ENCODE data around the gene LYRM4. TPM values are rescaled to one million over a fixed set of nuclear protein-coding genes. Genes with fewer than 3 reads are reported as not detected.

LYRM4 gene
- total RNA-seq, 6 experiments from 2014 or later, result 26.8 to 36.3 (median 30.2) TPM

DNA sequence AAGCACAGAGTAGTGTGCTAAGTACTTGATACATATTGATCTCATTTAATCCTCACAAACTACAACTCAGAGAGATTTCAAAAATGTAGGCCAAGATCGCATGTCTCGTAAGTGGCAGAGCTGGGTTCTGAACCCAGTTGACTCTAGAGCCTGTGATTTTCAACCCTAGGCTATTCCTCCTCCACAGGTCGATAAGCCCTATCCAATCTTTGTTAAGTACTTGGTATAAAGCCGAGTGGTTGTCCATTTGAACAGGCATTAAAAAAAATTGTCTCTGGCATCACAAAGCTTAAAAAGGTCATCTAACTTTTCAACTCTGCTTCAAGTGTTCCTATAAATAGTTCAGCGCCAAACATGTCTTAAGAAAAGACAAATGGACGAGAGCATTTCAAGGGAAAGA, 37.4 kb downstream of the LYRM4 start:
- TF ChIP-seq, protein P1, sequence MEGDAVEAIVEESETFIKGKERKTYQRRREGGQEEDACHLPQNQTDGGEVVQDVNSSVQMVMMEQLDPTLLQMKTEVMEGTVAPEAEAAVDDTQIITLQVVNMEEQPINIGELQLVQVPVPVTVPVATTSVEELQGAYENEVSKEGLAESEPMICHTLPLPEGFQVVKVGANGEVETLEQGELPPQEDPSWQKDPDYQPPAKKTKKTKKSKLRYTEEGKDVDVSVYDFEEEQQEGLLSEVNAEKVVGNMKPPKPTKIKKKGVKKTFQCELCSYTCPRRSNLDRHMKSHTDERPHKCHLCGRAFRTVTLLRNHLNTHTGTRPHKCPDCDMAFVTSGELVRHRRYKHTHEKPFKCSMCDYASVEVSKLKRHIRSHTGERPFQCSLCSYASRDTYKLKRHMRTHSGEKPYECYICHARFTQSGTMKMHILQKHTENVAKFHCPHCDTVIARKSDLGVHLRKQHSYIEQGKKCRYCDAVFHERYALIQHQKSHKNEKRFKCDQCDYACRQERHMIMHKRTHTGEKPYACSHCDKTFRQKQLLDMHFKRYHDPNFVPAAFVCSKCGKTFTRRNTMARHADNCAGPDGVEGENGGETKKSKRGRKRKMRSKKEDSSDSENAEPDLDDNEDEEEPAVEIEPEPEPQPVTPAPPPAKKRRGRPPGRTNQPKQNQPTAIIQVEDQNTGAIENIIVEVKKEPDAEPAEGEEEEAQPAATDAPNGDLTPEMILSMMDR (IDR thresholded peaks at IDR 0.05), result no peak
- H3K9me3 Mint-ChIP-seq, result no peaks in the 10 kb centered on the region
- H3K36me3 Mint-ChIP-seq (ENCODE audit: low read depth), result no peaks in the 10 kb centered on the region
- peaks cover 13% of the 10 kb centered on the region for H3K4me1 Mint-ChIP-seq (ENCODE audit: low read depth)
- H3K27me3 Mint-ChIP-seq (ENCODE audit: insufficient read depth), result no peaks in the 10 kb centered on the region
- no peak for DNase-seq
- no peak overlapping the region for H3K27ac Mint-ChIP-seq
- no peak overlapping the region for H3K4me3 Mint-ChIP-seq

DNA sequence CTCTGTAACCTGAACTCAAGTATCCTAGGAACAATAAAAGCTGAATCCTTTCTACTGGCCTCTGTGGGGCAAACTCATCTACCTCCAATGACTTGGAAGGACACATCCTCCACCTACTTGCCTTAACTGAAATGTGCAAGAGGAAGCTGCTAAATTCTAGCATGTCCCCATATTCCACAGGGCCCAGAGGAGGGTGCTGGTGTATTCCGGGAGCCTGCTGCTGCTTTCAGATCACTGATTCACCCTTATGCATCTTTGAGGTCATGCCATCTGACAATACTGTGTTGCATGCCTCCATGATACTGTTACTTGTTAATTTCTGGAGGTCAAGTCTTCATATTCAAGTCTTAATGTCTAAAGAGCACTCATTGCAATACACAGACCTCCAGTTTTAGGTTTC, 40.3 kb downstream of the LYRM4 start:
- Mint-ChIP-seq H3K36me3 (ENCODE audit: low read depth) (no peaks in the 10 kb centered on the region), H3K9me3 (no peaks in the 10 kb centered on the region), H3K4me1 (ENCODE audit: low read depth) (peaks cover 16% of the 10 kb centered on the region), H3K4me3 (no peak overlapping the region), H3K27me3 (ENCODE audit: insufficient read depth) (no peaks in the 10 kb centered on the region), H3K27ac (no peak overlapping the region)
- TF ChIP-seq, protein P1 (IDR thresholded peaks at IDR 0.05), result no peak
- no peak for DNase-seq

DNA sequence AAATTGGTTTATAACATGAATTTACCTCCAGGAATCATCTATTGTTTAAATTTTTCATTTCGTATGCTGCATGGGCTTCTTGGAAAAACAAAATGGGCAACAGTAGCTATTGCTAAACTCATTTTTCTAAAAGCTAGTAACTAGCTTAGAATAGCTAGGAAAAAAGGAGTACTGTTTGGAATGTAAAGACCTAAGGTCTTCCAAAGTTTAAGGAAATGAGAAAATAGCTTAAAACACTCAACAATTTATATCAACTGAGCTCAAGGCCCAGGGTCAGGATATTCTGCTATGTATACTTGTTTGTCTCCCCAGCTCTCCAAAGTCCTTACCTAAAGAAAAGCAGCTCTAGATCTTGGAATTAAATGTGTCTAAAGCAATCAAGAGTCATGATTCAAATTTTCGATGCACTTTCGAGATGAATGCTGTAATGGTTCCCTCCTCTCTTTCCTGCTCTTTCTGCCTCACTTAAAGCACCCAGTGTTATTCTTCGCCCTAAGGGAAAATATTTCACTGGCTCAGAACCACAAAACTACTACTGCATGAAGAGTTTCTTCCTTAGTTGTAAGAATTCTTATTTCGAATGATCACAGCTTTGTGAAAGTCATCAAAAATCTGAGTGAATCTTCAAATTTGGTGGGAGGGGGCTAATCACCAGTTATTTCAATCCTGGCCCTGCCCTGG, 41.6 kb downstream of the LYRM4 start:
- H3K27ac Mint-ChIP-seq, result no peak overlapping the region

DNA sequence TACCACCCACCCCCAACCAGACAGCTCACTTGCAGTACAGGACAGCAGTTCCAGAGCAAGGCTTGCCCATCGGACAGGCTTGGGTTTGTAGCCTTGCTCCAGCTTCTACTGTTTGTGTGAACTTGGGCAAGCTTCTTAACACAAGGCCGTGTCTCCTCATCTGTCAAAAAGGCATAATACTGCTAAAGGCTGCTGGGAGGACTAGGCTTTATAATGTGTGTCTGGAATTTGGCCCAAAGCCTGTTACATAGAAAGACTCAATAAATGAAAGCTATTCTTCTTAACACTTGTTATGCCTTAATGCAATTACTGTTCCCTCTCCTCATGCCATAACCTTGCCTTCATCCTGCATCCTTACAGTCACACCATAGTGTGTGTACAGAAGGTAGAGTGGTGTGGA, 43.4 kb downstream of the LYRM4 start:
- no peak overlapping the region for H3K27ac Mint-ChIP-seq

More for the DNA sequence above, 41.6 kb downstream of the LYRM4 start:
- Mint-ChIP-seq H3K36me3 (ENCODE audit: low read depth) (no peaks in the 10 kb centered on the region), H3K27me3 (ENCODE audit: insufficient read depth) (no peaks in the 10 kb centered on the region), H3K4me1 (ENCODE audit: low read depth) (peaks cover 29% of the 10 kb centered on the region), H3K9me3 (no peaks in the 10 kb centered on the region), H3K4me3 (no peak overlapping the region)
- TF ChIP-seq, protein P1 (IDR thresholded peaks at IDR 0.05), result no peak
- DNase-seq, result peak; percentile 27

DNA sequence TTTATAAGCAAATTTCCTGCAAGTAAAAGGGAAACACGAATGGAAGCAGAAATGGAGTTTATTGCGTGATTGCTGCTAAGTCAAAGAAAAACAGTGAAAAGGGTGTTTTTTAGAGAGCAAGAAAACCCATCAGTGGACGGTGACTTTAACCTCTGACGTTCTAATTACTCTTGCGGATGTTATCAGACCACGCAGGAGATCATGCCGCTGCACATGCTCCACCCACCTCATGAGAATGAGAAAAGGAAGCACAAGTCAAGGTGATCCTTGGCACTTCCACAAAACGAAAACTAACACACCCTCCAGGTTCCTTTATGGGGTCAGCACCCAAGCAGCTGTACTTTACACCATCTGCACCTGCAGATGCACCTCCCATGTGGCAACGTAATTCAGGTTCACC, 45.0 kb downstream of the LYRM4 start:
- H3K4me3 Mint-ChIP-seq, result no peak overlapping the region
- no peak overlapping the region for H3K27ac Mint-ChIP-seq
- DNase-seq, result no peak
- H3K36me3 Mint-ChIP-seq (ENCODE audit: low read depth), result no peaks in the 10 kb centered on the region
- no peaks in the 10 kb centered on the region for H3K9me3 Mint-ChIP-seq
- no peaks in the 10 kb centered on the region for H3K27me3 Mint-ChIP-seq (ENCODE audit: insufficient read depth)
- H3K4me1 Mint-ChIP-seq (ENCODE audit: low read depth), result peaks cover 47% of the 10 kb centered on the region
- TF ChIP-seq, protein P1 (IDR thresholded peaks at IDR 0.05), result no peak

More for the DNA sequence above, 43.4 kb downstream of the LYRM4 start:
- H3K27me3 Mint-ChIP-seq (ENCODE audit: insufficient read depth), result no peaks in the 10 kb centered on the region
- no peak for DNase-seq
- H3K4me1 Mint-ChIP-seq (ENCODE audit: low read depth), result peaks cover 47% of the 10 kb centered on the region
- H3K36me3 Mint-ChIP-seq (ENCODE audit: low read depth), result no peaks in the 10 kb centered on the region
- no peaks in the 10 kb centered on the region for H3K9me3 Mint-ChIP-seq
- TF ChIP-seq, protein P1 (IDR thresholded peaks at IDR 0.05), result no peak
- no peak overlapping the region for H3K4me3 Mint-ChIP-seq
